ENCODE measurements around the gene SOWAHA. TPM values are rescaled to one million over a fixed set of nuclear protein-coding genes. Genes with fewer than 3 reads are reported as not detected.

Gene SOWAHA
- total and polyA plus RNA-seq, 10 of the 15 experiments (the other 5 are each of a cell fraction or from before 2014, with no cell fraction given) = 0.02 to 0.37 (median 0.05) TPM; not detected in 4

DNA sequence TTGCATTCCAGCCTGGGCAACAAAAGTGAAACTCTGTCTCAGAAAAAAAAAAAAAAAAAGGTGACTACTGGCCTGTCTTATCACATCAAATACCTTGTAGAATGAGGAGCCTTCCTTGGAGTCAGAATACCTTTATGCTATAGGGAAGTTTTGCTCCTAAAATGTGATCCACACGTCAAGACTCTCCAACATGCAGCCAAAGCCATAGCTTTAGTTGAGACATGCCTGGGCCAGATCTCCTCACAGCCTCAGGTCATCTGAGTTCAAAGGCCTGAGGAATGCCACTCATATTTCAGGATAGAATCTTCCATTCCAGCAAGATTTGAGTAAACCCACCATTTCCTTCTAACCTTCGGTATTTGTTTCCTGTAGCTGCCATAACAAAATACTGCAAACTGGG, 13.7 kb upstream of the SOWAHA start:
- Histone ChIP-seq H4K20me1 (ENCODE audit: control insufficient read depth, insufficient read depth) (no peaks in the 10 kb centered on the region), H2AFZ (ENCODE audit: control insufficient read depth, low read depth, low read length) (no peak overlapping the region), H3K4me3 (no peak overlapping the region), H3K27me3 (replicated peaks in 1 of 2; ENCODE audit: control insufficient read depth in 2 of 2, insufficient read depth in 2 of 2, low read length in 1 of 2) (no peaks in the 10 kb centered on the region), H3K79me2 (ENCODE audit: control insufficient read depth, insufficient read depth, low read length) (no peaks in the 10 kb centered on the region), H3K36me3 (ENCODE audit: control insufficient read depth in 2 of 2, insufficient read depth in 2 of 2, low read length in 1 of 2) (no peaks in the 10 kb centered on the region), H3K9ac (ENCODE audit: control insufficient read depth, insufficient read depth, low read length) (no peak overlapping the region), H3K4me2 (ENCODE audit: control insufficient read depth, insufficient read depth) (no peak overlapping the region), H3K9me3 (replicated peaks; ENCODE audit: control insufficient read depth, insufficient read depth, low read length) (no peaks in the 10 kb centered on the region; the same call in 2 of the 3 replicates), H3K27ac (ENCODE audit: control insufficient read depth, insufficient read depth) (no peak overlapping the region), H3K4me1 (ENCODE audit: control insufficient read depth, insufficient read depth, low read length) (no peaks in the 10 kb centered on the region)
- DNase-seq (ENCODE audit: low read depth, low spot score) = no peak
- 64% methylated on average over 2 of the region's 2 CpGs for WGBS (ENCODE audit: insufficient coverage, insufficient replicate concordance, low lambda C conversion rate, missing lambda C conversion rate)
- intact Hi-C loops (cut with micrococcal nuclease; ENCODE audit: unreplicated experiment) (no loop called here), in situ Hi-C loops (cut with MboI) (no loop called here)
- ChIA-PET CTCF (interaction anchor here (1.0 kb wide), 1 partner anchor 45 kb away, joined by 3 read pairs; no protein-coding TSS in a partner anchor), RAD21 (ENCODE audit: unreplicated experiment) (interaction anchor here (0.7 to 2.1 kb wide), 3 partner anchors 26 to 270 kb away, joined by 3 to 6 read pairs (median 4); no protein-coding TSS in a partner anchor), POLR2A (interaction anchor here (0.7 to 2.5 kb wide), 2 partner anchors 22 to 149 kb away, joined by 6 to 9 read pairs; partner anchors contain the start of gene SEPTIN8), SMC1A (ENCODE audit: uncharacterized antibody, unreplicated experiment) (interaction anchor here (1.4 to 5.5 kb wide), 5 partner anchors 10 to 61 kb away, joined by 3 to 44 read pairs (median 6); partner anchors contain the start of gene KIF3A)
- BruUV-seq (replicated peaks) = no TSS peak
- no peak for FAIRE-seq
- no peak for ATAC-seq
- TF ChIP-seq POLR2AphosphoS2 (IDR thresholded peaks at IDR 0.05; ENCODE audit: low read depth, low read length) (no peak), SMC3 (IDR thresholded peaks at IDR 0.05; ENCODE audit: borderline replicate concordance, low read length) (no peak), RCOR1 (conservative IDR thresholded peaks at IDR 0.05; ENCODE audit: low read depth, low read length) (no peak), TAF1 (IDR thresholded peaks at IDR 0.05; ENCODE audit: borderline replicate concordance, low read depth, low read length) (no peak), IKZF1 (conservative IDR thresholded peaks at IDR 0.05) (no peak), RELA (IDR thresholded peaks at IDR 0.05; ENCODE audit: borderline replicate concordance, partially characterized antibody) (no peak), KAT2A (conservative IDR thresholded peaks at IDR 0.05; ENCODE audit: control insufficient read depth, low read depth, low read length) (no peak), TARDBP (IDR thresholded peaks at IDR 0.05; ENCODE audit: borderline replicate concordance) (no peak), RB1 (IDR thresholded peaks at IDR 0.05; ENCODE audit: borderline replicate concordance) (no peak), SUZ12 (IDR thresholded peaks at IDR 0.05; ENCODE audit: unreplicated experiment) (no peak), RUNX3 (IDR thresholded peaks at IDR 0.05; ENCODE audit: low read length) (no peak), FOS (IDR thresholded peaks at IDR 0.05; ENCODE audit: borderline replicate concordance, extremely low read depth, insufficient read length) (no peak), GABPA (IDR thresholded peaks at IDR 0.05; ENCODE audit: low read depth) (no peak), TCF12 (IDR thresholded peaks at IDR 0.05; ENCODE audit: low read depth, low read length) (no peak), RAD51 (IDR thresholded peaks at IDR 0.05) (no peak)
- TF ChIP-seq, protein P1, sequence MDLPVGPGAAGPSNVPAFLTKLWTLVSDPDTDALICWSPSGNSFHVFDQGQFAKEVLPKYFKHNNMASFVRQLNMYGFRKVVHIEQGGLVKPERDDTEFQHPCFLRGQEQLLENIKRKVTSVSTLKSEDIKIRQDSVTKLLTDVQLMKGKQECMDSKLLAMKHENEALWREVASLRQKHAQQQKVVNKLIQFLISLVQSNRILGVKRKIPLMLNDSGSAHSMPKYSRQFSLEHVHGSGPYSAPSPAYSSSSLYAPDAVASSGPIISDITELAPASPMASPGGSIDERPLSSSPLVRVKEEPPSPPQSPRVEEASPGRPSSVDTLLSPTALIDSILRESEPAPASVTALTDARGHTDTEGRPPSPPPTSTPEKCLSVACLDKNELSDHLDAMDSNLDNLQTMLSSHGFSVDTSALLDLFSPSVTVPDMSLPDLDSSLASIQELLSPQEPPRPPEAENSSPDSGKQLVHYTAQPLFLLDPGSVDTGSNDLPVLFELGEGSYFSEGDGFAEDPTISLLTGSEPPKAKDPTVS (IDR thresholded peaks at IDR 0.05; ENCODE audit: low read depth, low read length) = no peak

Measured in GM12878 (cell line).